ENCODE measurements around the gene FARS2.

- TF ChIP-seq CTCF (IDR thresholded peaks at IDR 0.05), result no peak
- TF ChIP-seq POLR2A (IDR thresholded peaks at IDR 0.05), result no peak
Observed at GRCh38 chr6:5698318-5698717, 437.0 kb downstream of the FARS2 start.

All from vagina (tissue), 2 donors.